Measurements from ENCODE around the gene TEAD4.

- TF ChIP-seq EZH2 (IDR thresholded peaks at IDR 0.05; ENCODE audit: borderline replicate concordance, insufficient read depth, low read depth, low read length, poor library complexity, severe bottlenecking) = no peak
- TF ChIP-seq CTCF (IDR thresholded peaks at IDR 0.05) = no peak
Measured at GRCh38 chr12:2984249-2984648, 25.1 kb downstream of the TEAD4 start.

Data from B cell (primary cell).